ENCODE data around the gene PAIP2B. TPM values are rescaled to one million over a fixed set of nuclear protein-coding genes. Genes with fewer than 3 reads are reported as not detected.
"Not testable (repeated sequence)": the region's sequence is repeated elsewhere in the genome, so short reads cannot be mapped to it uniquely, and the experiment has no call there.

The PAIP2B gene
- total RNA-seq, 1 donor: 1.4 TPM

- no peak overlapping the region for H3K4me3 ChIP-seq (ENCODE audit: low read length)
- no peaks in the 10 kb centered on the region for H3K4me1 ChIP-seq (ENCODE audit: insufficient read depth, low read length)
- H3K27me3 ChIP-seq (ENCODE audit: insufficient read depth, low read length): no peaks in the 10 kb centered on the region
- no peaks in the 10 kb centered on the region for H3K9me3 ChIP-seq (ENCODE audit: low read depth, low read length)
Measured at GRCh38 chr2:71190656-71191569, 36.0 kb downstream of the PAIP2B start.

- Histone ChIP-seq H3K4me3 (ENCODE audit: low read length) (no peak overlapping the region), H3K27me3 (ENCODE audit: insufficient read depth, low read length) (no peaks in the 10 kb centered on the region), H3K4me1 (ENCODE audit: insufficient read depth, low read length) (no peaks in the 10 kb centered on the region), H3K9me3 (ENCODE audit: low read depth, low read length) (no peaks in the 10 kb centered on the region)
Measured at GRCh38 chr2:71187589-71187988, 39.3 kb downstream of the PAIP2B start.

- no peaks in the 10 kb centered on the region for H3K9me3 ChIP-seq (ENCODE audit: low read depth, low read length)
- no peaks in the 10 kb centered on the region for H3K4me1 ChIP-seq (ENCODE audit: insufficient read depth, low read length)
- no peak overlapping the region for H3K4me3 ChIP-seq (ENCODE audit: low read length)
- H3K27me3 ChIP-seq (ENCODE audit: insufficient read depth, low read length): no peaks in the 10 kb centered on the region
Measured at GRCh38 chr2:71186973-71187372, 39.9 kb downstream of the PAIP2B start.

GRCh38 chr2:71183306-71184115, 43.4 kb downstream of the PAIP2B start:
- not testable (repeated sequence) for H3K27me3 ChIP-seq (ENCODE audit: insufficient read depth, low read length); H3K4me3 ChIP-seq (ENCODE audit: low read length); H3K4me1 ChIP-seq (ENCODE audit: insufficient read depth, low read length); H3K9me3 ChIP-seq (ENCODE audit: low read depth, low read length)

- Histone ChIP-seq H3K4me1 (ENCODE audit: insufficient read depth, low read length) (no peaks in the 10 kb centered on the region), H3K27me3 (ENCODE audit: insufficient read depth, low read length) (no peaks in the 10 kb centered on the region), H3K4me3 (ENCODE audit: low read length) (no peak overlapping the region), H3K9me3 (ENCODE audit: low read depth, low read length) (no peaks in the 10 kb centered on the region)
Measured at GRCh38 chr2:71181316-71181715, 45.6 kb downstream of the PAIP2B start.

- H3K27me3 ChIP-seq (ENCODE audit: insufficient read depth, low read length); H3K4me3 ChIP-seq (ENCODE audit: low read length); H3K4me1 ChIP-seq (ENCODE audit: insufficient read depth, low read length): not testable (repeated sequence)
Measured at GRCh38 chr2:71178836-71179235, 48.1 kb downstream of the PAIP2B start.

GRCh38 chr2:71174207-71174606, 52.7 kb downstream of the PAIP2B start:
- no peak overlapping the region for H3K4me3 ChIP-seq (ENCODE audit: low read length)
- no peaks in the 10 kb centered on the region for H3K4me1 ChIP-seq (ENCODE audit: insufficient read depth, low read length)
- H3K9me3 ChIP-seq (ENCODE audit: low read depth, low read length): no peaks in the 10 kb centered on the region
- no peaks in the 10 kb centered on the region for H3K27me3 ChIP-seq (ENCODE audit: insufficient read depth, low read length)

More at GRCh38 chr2:71178836-71179235, 48.1 kb downstream of the PAIP2B start:
- H3K9me3 ChIP-seq (ENCODE audit: low read depth, low read length): not testable (repeated sequence)

- Histone ChIP-seq H3K27me3 (ENCODE audit: insufficient read depth, low read length) (no peaks in the 10 kb centered on the region), H3K4me1 (ENCODE audit: insufficient read depth, low read length) (no peaks in the 10 kb centered on the region), H3K4me3 (ENCODE audit: low read length) (no peak overlapping the region), H3K9me3 (ENCODE audit: low read depth, low read length) (no peaks in the 10 kb centered on the region)
Measured at GRCh38 chr2:71173096-71173495, 53.8 kb downstream of the PAIP2B start.

GRCh38 chr2:71166812-71167211, 60.1 kb downstream of the PAIP2B start:
- no peaks in the 10 kb centered on the region for H3K27me3 ChIP-seq (ENCODE audit: insufficient read depth, low read length)
- H3K9me3 ChIP-seq (ENCODE audit: low read depth, low read length): no peaks in the 10 kb centered on the region
- no peaks in the 10 kb centered on the region for H3K4me1 ChIP-seq (ENCODE audit: insufficient read depth, low read length)
- no peak overlapping the region for H3K4me3 ChIP-seq (ENCODE audit: low read length)

- peaks cover 6% of the 10 kb centered on the region for H3K4me1 ChIP-seq (ENCODE audit: insufficient read depth, low read length)
- no peak overlapping the region for H3K4me3 ChIP-seq (ENCODE audit: low read length)
- no peaks in the 10 kb centered on the region for H3K9me3 ChIP-seq (ENCODE audit: low read depth, low read length)
- H3K27me3 ChIP-seq (ENCODE audit: insufficient read depth, low read length): no peaks in the 10 kb centered on the region
Measured at GRCh38 chr2:71157124-71157793, 69.6 kb downstream of the PAIP2B start.

- no peak overlapping the region for H3K4me3 ChIP-seq (ENCODE audit: low read length)
- H3K4me1 ChIP-seq (ENCODE audit: insufficient read depth, low read length): peaks cover 6% of the 10 kb centered on the region
- H3K27me3 ChIP-seq (ENCODE audit: insufficient read depth, low read length): no peaks in the 10 kb centered on the region
- H3K9me3 ChIP-seq (ENCODE audit: low read depth, low read length): no peaks in the 10 kb centered on the region
Measured at GRCh38 chr2:71156573-71156972, 70.3 kb downstream of the PAIP2B start.

GRCh38 chr2:71155846-71156245, 71.1 kb downstream of the PAIP2B start:
- H3K9me3 ChIP-seq (ENCODE audit: low read depth, low read length): no peaks in the 10 kb centered on the region
- peaks cover 6% of the 10 kb centered on the region for H3K4me1 ChIP-seq (ENCODE audit: insufficient read depth, low read length)
- no peak overlapping the region for H3K4me3 ChIP-seq (ENCODE audit: low read length)
- H3K27me3 ChIP-seq (ENCODE audit: insufficient read depth, low read length): no peaks in the 10 kb centered on the region

- Histone ChIP-seq H3K9me3 (ENCODE audit: low read depth, low read length) (no peaks in the 10 kb centered on the region), H3K4me1 (ENCODE audit: insufficient read depth, low read length) (peaks cover 6% of the 10 kb centered on the region), H3K27me3 (ENCODE audit: insufficient read depth, low read length) (no peaks in the 10 kb centered on the region), H3K4me3 (ENCODE audit: low read length) (no peak overlapping the region)
Measured at GRCh38 chr2:71154798-71155197, 72.1 kb downstream of the PAIP2B start.

GRCh38 chr2:71154279-71154678, 72.6 kb downstream of the PAIP2B start:
- peaks cover 6% of the 10 kb centered on the region for H3K4me1 ChIP-seq (ENCODE audit: insufficient read depth, low read length)
- H3K27me3 ChIP-seq (ENCODE audit: insufficient read depth, low read length): no peaks in the 10 kb centered on the region
- H3K9me3 ChIP-seq (ENCODE audit: low read depth, low read length): no peaks in the 10 kb centered on the region
- no peak overlapping the region for H3K4me3 ChIP-seq (ENCODE audit: low read length)
